ENCODE results near the gene PRPF40A.

PRPF40A gene

DNA sequence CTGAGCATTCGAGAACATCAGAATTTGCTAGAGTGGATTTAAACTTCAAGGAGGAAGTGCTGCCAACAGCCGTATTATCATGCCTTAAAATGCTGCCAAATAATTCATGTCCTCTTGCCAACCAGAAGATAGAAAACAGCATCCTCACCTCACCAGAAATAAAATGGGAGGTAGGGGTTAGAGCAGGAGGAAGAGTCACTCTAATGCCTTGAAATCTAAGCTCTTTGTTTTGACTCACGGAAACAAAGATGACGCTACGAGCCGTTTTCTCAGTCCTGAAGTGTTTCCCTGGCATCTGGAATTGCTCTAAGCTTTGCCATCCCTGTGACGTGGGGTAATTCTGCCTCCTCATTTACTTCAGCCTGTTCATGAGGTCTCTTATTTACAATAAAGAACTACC, 97.1 kb downstream of the PRPF40A start:
- no peak for DNase-seq (ENCODE audit: low spot score)

- no peak for DNase-seq (ENCODE audit: low spot score)
These were observed 99.1 kb downstream of the PRPF40A start for GRCh38 chr2:152618193-152618564.

DNA sequence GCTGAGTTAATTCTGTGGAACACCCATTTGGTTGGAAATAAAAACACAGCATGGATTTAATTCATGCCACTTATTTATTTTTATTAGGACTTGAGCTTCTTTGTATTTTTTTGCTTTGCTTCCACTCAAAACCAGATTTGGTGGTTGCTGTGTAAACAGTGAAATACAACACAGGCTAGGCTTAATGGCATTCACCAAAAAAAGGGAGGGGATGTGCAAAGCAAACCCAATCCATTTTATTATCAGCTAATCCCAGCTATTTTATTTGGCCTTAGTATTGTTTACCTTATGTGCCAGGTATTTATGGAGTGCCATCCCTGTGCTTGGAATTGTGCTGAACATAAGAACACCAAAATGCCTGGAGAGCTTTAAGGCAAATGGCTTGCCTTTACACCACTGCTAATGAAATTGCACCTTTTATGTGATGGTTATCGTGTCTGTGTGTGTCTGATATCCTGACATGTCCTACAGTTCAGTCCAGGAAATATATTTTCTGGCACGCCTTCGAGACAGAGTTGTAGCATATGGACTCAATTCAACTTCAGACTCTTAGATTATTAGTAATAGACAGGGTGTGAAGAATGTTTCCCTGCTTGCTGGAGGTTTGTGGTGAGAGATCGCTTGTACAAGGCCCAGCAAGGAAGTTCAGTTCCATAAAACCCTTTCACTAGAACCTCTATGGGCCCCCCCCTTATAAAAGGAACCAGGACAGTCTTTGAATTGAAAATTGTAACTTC, 99.6 kb downstream of the PRPF40A start:
- no peak for DNase-seq (ENCODE audit: low spot score)

DNA sequence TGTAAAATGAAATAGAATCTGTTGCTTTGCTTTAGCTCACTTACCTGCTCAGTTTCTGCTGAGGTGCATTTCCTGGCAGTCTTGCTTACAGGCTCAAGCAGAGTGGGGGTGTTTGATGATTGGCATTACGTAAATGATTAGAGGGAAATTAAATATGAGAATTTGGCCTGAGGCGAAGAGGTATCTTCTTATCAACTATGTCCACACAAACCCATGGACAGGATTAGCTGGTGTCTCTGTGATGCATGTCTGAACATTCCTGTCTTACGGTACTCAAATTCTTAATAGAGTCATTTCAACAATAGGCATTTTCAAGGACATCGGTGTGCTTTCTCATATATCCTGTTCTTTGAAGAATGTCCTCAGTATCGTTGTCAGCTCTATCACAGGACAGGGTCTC, 102.1 kb downstream of the PRPF40A start:
- DNase-seq (ENCODE audit: low spot score), result no peak

DNA sequence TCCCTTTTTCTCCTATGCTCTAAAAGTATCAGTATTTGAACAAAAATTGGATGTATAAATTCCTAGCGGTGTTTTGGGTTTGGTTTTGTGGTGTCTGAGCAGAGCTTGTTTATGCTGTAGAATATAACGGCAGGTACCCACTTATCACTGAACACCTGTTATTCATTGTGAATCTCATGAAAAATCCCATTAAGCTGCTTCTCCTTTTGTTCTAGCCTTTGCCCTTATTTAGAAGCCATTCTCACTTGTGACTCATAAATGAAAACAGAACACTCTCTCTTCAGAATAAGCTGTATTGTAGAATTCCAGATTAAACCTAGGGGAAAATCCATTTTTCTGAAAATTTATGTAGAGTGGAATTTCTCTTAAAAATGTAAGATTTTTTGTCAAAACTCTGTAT, 104.0 kb downstream of the PRPF40A start:
- no peak for DNase-seq (ENCODE audit: low spot score)

GRCh38 chr2:152611458-152612231, 105.6 kb downstream of the PRPF40A start:
- no peak for DNase-seq (ENCODE audit: low spot score)

GRCh38 chr2:152609699-152610098, 107.6 kb downstream of the PRPF40A start:
- no peak for DNase-seq (ENCODE audit: low spot score)

DNA sequence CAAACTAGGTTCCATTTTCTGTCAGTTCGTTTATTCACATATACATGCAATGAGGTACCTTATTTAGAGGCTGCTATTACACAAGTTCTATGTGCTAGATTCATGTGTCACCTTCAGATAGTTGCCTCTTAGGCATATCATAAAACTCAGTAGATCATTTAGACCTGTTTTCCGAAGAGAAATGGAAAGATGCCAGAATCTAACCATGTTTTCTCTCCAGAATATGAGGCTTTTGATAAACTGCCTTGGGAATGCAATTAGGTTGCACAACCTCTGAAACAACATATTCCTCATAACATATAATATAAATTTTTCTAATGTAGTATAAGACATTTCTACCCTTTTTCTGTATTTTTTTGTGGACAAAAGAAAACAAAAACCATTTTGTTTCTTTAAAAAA, 108.1 kb downstream of the PRPF40A start:
- no peak for DNase-seq (ENCODE audit: low spot score)

- DNase-seq (ENCODE audit: low spot score), result no peak
These were observed 109.4 kb downstream of the PRPF40A start for GRCh38 chr2:152607793-152608300.

GRCh38 chr2:152606941-152607340, 110.3 kb downstream of the PRPF40A start:
- DNase-seq (ENCODE audit: low spot score), result no peak

GRCh38 chr2:152606081-152606480, 111.2 kb downstream of the PRPF40A start:
- DNase-seq (ENCODE audit: low spot score), result no peak

- no peak for DNase-seq (ENCODE audit: low spot score)
These were observed 114.1 kb downstream of the PRPF40A start for GRCh38 chr2:152603166-152603565.

- DNase-seq (ENCODE audit: low spot score), result no peak
These were observed 114.5 kb downstream of the PRPF40A start for GRCh38 chr2:152602750-152603149.

Data from CD4-positive, alpha-beta T cell treated with Interleukin-6 at 100 ng/mL for 8 hours (primary cell).